GM21723 (cell line): ENCODE results near the gene CLTCL1.
"Not testable (repeated sequence)": the region's sequence is repeated elsewhere in the genome, so short reads cannot be mapped to it uniquely, and the experiment has no call there.

ENCODE experiments used
- ATAC-seq: cut with Tn5 transposase; IDR thresholded peaks from one replicate; pipeline ENCODE4 v1.9.1; 2021; ENCODE audit warnings: mild to moderate bottlenecking, moderate library complexity; ENCODE audit not compliant: unreplicated experiment

The CLTCL1 gene

DNA sequence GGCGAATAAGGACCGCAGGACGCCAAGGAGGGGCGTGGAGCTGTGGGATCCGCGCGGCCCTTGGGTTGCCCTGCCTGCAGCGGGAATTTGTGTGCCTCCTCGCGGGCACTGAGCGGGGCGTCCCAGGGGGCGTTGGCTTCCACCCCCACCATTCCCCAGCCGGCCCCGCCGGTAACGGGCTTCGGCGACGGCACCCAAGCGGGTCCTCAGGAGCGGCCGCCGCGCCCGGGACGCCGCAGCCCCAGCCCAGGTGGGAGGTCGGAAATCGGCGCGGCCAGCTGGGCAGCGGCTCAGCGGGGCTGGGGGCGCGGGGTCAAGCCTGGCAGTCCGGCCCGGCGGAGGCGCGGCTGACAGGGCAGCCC lies 320 bp downstream of the CLTCL1 start:
- no peak for ATAC-seq

DNA sequence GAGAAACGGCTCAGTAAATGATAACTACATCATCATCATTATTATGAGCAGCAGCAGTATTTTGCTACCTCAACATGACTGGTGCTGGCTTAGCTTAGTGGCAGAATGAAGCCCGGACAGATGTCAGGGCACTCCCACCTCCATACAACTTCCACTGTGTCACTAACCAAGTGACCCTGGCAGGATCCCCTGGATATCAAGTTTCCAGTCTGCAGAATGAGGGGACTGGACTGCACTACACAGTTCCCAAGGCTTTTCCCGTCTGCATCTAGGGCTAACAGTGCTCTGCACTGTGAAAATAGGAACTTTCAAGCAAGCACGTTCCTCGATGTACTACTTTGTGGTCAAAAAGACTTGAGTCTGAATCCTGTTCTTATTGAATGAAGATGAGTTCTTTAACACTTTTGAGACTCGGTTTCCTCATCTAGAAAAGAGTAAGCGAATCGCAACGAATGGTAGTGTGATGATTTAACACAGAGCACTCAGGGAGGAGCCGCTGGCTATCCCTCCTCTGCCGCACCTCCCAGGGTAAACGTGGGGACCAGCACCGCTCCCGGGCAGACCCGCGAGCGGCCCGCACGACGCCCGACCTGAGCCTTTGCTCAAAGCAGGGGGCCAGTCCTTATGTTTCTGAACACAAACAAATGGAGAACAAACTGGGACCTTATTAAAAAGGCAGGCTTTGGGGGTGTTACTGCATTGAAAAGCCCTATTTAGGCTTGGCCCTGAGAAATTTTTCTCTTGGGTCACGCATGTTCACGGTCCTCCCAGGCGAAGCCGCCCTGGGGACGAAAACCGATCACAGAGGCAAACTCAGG lies 910 bp downstream of the CLTCL1 start:
- no peak for ATAC-seq

DNA sequence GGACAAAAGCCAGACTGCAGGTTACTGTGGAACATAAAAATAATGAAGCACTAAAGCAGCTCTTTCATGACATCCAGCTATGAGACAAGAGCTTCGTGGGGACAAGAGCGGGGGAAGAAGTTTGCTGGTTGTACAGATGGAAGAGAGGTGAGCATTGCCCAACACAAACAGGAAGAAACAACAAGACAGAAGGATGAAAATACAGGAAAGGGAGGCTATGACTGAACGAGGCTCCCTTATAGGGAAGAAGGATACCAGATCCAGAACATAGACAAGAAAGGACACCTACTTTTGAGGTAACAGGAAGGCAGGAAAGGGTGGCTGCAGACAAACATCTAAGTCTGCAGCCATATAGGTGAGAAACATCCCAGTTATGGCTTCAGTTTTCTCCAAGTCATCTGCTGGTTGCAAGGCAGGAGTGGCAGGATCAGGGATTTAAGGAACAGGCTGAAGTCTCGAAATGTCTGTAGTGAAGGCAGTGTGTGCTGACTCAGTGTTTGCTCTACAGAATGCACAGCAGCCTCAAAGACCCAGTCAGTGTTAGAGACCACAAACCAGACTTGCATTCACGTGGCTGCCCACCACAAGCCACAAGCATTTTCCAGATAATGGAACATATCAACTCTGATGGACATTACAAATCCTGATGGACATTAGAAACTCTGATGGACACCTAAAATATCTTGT lies 1.9 kb downstream of the CLTCL1 start:
- no peak for ATAC-seq

DNA sequence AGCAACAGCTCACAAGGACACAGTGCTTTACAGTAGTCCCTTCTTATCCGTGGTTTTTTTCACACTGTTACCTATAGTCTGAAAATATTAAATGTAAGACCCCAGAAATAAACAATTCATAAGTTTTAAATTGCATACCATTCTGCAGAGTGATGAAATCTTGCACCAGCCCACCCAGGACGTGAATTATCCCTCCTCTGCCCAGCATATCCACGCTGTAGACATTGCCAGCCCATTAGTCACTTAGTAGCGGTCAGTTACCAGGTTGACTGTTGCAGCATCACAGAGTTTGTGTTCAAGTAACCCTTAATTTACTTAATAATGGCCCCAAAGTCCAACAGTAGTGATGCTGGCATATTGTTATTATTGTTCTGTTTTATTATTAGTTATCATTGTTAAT lies 3.6 kb downstream of the CLTCL1 start:
- ATAC-seq, result no peak

DNA sequence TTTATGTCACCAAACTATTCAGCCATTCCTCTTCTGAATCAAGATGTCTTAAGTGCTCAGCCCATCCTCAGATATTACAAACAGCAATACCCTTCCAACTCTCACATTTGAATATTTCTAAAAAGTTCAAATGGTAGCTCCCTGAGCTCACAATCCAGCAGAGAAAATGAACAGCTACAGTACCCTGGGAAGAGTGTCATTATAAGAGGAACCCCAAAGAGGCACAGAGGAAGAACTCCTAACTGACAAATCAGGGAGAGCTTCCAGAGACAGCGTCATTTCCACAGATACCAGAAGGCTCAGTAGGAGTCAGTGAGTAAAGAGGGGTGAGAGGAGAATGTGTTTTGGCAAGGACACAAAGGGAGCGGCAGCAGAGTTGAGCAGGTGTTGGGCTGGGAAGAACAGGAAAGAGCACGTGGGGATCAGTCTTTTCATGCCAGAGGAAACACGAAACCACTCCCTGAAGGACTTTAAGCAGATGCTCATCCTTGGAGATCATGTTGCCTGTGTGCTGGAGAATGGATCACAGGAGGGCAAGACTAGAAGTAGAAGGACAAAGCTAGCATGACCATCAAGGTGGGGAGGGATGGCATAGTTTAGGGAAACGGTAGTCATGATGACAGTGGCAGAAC lies 4.3 kb downstream of the CLTCL1 start:
- no peak for ATAC-seq

DNA sequence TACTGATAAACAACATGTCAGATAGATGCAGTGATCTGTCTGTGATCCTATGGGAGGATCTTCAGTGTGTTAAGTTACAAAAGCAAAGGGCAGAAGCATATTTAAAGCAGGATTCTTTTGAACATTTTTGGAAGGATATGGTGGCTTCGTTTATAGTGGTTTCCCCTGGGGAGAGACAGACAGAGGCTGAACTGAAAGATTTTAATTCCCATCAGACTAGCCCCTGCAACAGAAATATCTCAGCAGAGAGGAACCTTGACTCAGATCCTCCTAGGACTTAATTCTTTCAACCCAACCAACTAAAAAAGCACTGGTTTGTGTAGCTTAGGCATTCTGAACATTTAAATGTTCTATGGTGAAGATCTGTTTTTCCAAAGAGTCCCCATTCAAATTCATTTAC lies 5.7 kb downstream of the CLTCL1 start:
- ATAC-seq, result no peak

DNA sequence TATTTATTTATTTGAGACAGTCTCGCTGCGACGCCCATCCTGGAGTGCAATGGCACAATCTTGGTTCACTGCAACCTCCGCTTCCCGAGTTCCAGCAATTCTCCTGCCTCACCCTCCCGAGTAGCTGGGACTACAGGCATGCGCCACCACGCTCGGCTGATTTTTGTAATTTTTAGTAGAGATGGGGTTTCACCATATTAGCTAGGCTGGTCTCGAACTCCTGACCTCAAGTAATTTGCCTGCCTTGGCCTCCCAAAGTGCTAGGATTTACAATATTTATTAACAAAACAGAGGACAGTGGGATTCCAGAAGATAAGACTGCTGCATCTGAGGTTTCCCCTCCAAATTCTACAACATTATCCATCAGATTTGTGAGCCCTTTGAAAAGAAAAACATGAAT lies 12.4 kb downstream of the CLTCL1 start:
- ATAC-seq, result not testable (repeated sequence)

DNA sequence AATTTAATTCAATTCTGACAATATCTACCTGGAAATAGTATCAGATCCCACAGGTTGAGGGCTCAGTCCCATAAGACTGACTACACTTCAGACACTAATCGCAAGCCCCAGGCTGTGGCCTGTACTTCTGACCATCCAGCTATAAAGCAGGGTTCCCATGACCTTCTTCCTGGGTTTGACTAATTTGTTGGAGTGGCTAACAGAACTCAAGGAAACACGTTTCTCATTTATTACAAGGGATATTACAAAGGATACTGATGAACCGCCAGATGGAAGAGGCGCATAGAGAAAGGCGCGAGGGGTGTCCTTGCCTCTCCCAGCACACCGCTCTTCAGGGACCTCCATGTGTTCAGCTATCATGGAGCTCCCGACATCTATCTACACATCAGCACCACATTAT lies 13.7 kb downstream of the CLTCL1 start:
- ATAC-seq, result no peak

DNA sequence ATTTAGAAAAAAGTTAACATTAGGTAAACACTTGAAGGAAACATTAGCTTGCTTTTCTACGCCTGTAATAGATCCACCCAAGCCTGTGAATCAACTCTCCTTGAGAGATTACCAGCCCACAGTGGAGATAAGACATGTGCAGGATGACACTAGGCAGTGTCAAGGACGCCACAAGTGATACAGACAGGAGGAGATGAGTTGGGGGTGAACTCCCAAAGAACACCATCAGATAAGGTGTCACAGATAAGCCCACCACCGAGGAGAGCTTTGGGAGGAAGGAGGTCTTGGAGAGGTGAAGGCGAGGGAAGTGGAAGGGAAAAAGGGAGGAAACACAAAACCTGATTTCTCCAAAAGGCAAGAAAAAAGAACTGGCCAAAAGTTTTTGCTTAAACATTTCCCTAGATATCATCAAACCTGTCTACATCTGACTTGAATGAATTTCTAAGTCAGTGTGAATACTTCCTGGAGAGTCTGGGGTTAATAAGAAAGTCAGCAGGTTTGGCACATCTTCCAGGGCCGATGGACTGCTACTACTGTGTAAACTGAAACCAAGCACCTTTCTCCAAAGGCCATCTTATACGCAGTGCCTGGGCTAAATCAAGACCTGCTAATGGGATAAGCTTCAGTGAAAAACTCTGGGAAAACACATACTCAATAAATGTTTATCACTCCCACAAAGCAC lies 15.5 kb downstream of the CLTCL1 start:
- no peak for ATAC-seq

DNA sequence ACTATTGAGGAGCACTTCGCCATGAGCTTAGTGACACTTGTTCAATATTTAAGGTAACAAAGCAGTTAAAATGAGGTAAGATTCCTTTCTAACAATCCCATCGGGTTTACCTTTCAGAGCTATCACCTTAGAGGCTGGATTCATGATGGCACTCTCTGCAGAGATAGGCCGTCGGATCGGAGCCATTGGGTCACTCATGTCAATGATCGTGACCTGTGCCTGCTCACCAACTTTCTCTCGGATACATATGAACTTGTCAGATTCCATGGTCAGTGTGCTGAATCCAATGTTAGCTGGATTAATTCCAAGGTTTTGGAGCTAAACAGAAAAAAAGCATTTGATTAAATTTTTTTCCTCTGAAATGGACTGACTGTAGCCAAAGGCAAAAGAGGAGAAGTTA lies 16.0 kb downstream of the CLTCL1 start:
- no peak for ATAC-seq

DNA sequence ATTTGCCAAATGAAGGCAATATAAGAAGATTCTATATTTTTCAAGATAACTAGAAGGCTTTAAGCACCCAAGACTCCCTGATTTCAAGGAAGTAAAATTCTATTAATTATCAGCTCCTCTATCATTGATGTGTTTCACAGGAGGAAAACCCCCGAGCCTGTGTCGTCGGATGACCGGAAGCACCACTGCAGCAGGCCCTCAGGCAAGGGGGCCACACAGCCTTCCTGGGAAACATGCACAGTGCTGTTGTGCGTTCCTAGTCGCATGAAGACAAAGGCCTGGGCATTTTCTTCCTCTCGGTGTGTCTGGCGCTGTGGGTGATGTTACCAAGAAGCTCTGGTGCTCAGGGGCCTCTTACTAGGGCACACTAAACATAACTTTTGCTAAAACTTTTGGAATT lies 16.4 kb downstream of the CLTCL1 start:
- ATAC-seq, result no peak

DNA sequence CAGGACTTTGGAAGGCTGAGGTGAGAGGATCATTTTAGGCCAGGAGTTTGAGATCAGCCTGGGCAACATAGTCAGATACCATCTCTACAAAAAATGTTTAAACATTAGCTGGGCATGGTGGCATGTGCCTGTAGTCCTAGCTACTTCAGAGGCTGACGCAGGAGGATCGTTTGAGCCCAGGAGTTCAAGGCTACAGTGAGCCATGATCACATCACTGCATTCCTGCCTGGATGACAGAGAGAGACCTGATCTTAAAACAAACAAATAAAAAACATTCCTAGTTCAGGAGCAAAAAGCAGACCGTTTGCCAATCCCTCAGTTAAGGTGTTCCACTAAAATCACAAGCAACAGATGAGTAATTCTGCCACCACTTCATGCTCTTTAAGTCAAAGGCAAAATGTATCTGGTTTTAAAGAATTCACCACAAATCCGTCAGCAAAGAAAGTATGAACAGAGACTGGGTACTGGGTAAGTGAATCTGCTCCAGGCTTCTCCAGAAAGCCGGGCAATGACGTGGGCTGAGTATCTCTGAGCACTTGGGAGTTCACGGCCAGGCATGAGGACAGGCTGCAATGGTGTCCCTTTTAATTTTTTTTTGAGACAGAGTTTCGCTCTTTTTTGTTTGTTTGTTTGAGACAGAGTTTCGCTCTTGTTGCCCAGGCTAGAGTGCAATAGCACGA lies 19.5 kb downstream of the CLTCL1 start:
- ATAC-seq, result no peak

DNA sequence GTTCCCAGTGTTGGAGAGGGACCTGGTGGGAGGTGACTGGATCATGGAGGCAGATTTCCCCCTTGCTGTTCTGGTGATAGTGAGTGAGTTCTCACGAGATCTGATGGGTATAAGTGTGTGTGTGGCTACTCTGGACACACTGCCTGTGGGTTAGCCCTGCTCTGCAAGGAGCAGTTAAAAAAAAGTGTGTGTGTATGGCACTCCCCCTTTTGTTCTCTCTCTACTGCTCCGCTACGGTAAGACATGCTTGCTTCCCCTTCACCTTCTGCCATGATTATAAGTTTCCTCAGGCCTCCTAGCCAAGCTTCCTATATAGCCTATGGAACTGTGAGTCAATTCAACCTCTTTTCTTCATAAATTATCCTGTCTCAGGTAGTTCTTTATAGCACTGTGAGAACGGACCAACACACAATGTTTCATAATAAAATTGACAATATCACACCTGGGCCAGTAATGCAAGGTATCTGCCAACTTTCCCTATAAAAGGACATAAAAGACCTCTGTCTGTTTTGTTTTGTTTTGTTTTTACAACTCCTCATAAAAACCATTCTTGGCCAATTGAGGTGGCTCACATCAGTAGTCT lies 20.2 kb downstream of the CLTCL1 start:
- no peak for ATAC-seq

DNA sequence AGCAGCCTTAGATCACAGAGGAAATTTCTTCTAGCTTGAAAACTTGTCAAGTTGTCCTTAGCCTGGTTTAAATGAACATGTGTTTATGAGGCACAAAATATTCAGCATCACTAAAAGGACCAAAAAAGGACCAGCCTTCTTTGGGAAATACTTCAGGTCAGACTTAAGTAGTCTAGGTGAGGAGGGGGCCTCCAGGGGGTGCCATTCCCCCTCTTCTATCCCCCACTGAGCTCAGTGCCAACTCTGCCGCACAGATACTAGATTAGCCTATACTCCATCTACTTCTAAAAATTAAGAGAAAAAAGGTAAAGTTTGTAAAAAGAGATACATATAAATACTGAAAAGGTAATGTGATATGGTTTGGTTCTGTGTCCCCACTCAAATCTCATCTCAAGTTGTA lies 20.6 kb downstream of the CLTCL1 start:
- ATAC-seq, result no peak

DNA sequence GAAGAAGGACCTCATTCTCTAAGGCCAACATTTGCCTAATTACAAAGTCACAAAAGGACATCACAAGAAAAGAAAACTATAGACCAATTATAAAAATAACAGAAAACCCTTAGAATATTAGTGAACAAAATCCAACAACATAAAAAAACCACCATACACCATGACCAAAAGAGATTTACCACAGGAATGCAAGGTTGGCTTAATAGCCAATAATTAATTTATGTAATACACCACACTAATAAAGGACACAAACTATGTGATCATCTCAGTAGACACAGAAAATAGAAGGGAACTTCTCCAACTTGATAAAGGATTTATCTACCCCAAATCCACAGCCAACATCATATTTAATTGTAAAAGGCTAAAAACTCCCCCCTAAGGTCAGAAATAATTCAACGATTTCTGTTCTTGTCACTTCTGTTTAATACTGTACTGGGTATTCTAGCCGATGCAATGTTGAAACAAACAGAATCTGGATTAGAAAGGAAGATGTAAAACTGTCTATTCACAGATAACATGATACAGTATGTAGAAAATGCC lies 24.9 kb downstream of the CLTCL1 start:
- ATAC-seq, result no peak

DNA sequence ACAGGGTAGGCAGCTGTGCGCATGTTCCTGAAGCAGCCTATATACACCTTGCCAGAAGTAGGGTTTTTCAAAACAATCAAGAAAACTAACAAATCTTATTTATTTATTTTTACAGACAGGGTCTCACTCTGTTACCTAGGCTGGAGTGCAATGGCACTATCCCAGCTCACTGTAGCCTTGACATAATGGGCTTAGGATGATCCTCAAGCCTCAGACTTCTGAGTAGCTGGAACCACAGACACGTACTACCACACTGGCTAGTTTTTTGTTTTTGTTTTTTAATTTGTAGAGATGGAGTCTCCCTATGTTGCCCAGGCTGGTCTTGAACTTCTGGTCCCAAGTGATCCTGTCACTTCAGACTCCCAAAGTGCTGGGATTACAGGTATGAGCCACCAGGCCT lies 25.7 kb downstream of the CLTCL1 start:
- ATAC-seq, result no peak

DNA sequence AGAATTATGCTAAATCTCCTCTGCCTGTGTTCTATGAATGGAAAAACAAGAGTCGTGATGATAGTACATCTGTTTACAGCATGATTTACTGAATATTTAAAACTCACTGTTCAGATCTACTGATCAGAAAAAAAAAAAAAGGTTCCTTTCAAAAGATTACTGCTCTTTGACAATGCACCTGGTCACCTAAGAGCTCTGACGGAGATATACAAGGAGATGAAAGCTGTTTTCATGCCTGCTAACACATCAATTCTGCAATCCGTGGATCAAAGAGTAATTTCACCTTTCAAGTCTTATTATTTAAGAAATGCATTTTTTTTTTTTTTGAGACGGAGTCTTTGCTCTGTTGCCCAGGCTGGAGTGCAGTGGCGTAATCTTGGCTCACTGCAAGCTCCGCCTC lies 30.7 kb downstream of the CLTCL1 start:
- ATAC-seq, result no peak

DNA sequence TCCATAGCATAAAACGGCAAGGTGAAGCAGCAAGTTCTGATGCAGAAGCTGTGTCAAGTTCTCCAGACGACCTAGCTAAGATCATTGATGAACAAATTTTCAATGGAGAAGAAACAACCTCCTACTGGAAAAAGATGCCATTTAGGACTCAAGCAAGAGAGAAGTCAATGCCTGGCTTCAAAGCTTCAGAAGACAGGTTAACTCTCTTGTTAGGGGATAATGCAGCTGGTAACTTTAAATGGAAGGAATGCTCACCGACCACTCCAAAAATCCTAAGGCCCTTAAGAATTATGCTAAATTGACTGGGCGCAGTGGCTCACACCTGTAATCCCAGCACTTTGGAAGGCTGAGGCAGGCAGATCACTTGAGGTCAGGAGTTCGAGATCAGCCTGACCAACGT lies 31.3 kb downstream of the CLTCL1 start:
- no peak for ATAC-seq

DNA sequence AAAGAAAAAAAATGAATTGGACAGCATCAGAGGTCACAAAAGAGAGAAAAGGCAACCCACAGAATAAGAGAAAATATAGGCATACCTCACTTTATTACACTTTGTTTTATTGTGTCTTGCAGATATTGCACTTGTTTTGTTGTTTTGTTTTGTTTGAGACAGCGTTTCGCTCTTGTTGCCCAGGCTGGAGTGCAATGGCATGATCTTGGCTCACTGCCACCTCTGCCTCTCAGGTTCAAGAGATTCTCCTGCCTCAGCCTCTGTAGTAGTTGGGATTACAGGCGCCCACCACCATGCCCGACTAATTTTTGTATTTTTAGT lies 32.6 kb downstream of the CLTCL1 start:
- not testable (repeated sequence) for ATAC-seq

DNA sequence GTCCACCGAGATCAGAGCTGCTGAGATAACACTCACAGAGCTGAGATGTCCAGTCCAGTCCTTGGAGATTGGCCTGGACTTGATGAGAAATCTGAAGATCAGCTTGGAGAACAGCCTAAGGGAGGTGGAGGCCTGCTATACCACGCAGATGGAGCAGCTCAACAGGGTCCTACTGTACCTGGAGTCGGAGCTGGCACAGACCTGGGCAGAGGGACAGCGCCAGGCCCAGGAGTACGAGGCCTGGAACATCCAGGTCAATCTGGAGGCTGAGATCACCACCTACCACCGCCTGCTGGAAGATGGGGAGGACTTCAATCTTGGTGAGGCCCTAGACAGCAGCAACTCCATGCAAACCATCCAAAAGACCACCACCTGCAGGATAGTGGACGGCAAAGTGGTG lies 33.1 kb downstream of the CLTCL1 start:
- no peak for ATAC-seq

DNA sequence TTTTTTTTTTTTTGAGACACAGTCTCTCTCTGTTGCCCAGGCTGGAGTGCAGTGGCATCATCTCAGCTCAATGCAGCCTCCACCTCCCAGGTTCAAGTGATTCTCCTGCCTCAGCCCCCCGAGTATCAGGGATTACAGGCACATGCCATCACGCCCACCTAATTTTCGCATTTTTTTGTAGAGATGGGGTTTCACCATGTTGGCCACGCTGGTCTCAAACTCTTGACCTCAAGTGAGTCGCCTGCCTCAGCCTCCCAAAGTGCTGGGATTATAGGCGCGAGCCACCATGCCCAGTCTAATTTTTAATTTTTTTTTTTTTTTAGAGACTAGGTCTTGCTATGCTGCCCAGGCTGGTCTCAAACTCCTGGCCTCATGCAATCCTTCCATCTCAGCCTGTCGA lies 35.2 kb downstream of the CLTCL1 start:
- not testable (repeated sequence) for ATAC-seq
